Suppressor macrophage treated with lipopolysaccharide for 1 hour (primary cell): ENCODE results near the gene KIAA0040.
"Not testable (repeated sequence)": the region's sequence is repeated elsewhere in the genome, so short reads cannot be mapped to it uniquely, and the experiment has no call there.

Experiments
- DNase-seq, 3 donors: peaks; one replicate each; pipeline ENCODE4 v3.0.0-alpha.2; 2020 to 2022

KIAA0040 gene

DNA sequence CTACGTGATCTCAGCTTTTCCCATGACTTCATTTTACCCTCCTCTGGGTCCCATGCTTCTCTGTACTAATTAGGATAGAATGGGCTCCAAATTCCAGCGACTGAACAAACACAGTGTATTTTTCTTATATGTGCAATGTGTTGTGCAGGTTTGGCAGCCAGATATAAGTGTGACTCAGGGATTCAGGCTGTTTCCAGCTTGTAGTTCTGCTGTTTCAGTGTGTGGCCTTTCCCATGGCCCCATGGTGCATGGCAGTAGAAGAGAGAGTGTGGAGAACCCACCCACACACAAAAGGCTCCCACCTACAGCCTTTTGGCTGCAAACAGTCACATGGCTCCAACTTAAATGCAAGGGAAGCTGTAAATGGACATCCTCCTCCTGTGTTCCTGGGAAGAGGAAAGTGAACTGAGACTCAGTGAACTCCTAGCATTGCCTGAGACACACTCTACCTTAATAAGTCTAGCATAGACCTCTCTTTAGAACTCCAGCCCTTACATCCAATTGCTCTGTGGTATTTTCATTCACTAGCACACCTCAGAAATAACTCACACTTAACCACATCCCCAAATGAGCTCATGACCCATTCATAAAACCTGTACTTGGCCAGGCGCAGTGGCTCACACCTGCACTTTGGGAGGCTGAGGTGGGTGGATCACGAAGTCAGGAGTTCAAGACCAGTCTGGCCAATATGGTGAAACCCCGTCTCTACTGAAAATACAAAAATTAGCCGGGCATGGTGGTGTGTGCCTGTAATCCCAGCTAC lies 58.7 kb downstream of the KIAA0040 start:
- DNase-seq: peak; percentile 65 to 76 (median 68)

DNA sequence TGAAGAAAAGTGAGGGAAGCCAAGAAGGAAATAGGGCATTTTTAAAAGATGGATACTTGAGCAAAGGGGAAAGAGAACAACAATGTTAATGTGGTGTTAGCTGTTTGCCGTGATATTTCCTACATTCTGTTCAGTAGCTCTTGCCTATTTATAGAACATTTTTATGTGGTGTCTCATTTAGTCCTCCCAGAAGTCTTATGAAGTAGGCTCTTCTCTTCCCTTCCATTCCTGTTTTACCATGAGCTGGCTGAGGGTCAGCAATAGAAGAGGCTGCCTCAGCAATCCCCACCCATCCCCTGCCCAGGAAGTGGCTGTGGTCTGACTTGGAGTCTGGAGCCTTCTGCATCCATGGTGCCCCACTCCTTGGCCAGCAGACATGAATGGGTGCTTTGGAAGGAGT lies 60.1 kb downstream of the KIAA0040 start:
- no peak for DNase-seq

DNA sequence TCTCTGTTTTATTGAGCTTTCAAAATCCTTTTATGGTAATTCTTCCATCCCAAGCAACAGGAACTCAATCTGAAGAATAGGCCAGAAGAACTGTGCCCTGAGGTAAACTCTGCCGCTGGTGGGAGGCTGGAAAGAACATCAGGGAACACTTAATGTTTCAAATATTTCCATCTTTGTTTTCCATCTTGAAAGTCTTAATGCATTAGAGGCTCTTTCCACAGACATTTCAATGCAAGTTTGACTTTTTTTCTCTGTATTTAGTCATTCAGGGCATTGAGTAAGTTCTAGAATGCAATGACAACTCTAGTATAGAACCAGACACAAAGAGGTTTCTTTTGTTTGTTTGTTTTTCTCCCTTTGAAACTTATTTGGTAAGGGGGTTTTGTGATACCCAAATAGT lies 61.5 kb downstream of the KIAA0040 start:
- DNase-seq: peak in 1 of 3 donors; percentile 22

- no peak for DNase-seq
These were observed 61.9 kb downstream of the KIAA0040 start for GRCh38 chr1:175130649-175131045.

GRCh38 chr1:175129997-175130648 lies 62.5 kb downstream of the KIAA0040 start:
- no peak for DNase-seq

GRCh38 chr1:175129644-175129996 lies 63.0 kb downstream of the KIAA0040 start:
- DNase-seq: peak; percentile 22 to 49 (median 32)

DNA sequence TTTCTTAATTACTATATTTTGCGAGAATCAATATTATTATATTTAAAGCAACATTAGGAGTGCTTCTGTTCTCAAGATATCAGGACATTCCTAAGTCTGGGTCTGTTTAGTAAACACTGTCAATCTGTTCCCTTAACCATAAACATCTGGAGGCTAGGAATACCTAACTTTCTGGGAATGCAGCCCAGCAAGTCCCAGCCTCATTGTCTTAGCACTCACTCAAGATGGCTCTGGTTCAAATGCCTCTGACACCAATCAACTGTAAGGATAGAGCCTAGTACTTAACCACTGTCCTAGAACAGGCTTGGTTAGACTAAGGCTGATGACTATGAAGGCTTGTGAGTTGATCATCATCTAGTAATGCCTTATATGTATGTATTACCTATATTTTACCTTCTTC lies 63.4 kb downstream of the KIAA0040 start:
- DNase-seq: no peak

- DNase-seq: no peak
These were observed 64.1 kb downstream of the KIAA0040 start for GRCh38 chr1:175128523-175128922.

GRCh38 chr1:175127565-175127964 lies 65.0 kb downstream of the KIAA0040 start:
- DNase-seq: peak in 1 of 3 donors; percentile 13

DNA sequence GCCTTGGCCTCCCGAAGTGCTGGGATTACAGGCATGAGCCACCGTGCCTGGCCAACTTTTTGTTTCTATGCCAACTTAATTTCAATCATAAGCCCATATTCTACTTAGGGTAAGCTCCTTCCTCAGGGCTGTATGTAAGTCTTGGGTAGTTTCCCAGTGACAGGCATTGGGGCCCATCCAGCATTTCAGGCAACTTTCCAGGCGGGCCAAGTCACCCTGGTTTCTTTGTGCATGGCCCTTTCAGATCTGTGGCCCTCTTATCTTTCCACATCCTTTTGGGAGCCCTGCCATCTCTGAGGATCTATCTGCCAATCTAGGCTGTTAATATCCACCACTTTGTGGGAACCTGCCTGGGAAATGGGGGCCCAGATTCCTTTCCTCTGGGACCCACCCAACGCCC lies 66.2 kb downstream of the KIAA0040 start:
- peak in 2 of 3 donors; percentile 18 to 45 for DNase-seq

DNA sequence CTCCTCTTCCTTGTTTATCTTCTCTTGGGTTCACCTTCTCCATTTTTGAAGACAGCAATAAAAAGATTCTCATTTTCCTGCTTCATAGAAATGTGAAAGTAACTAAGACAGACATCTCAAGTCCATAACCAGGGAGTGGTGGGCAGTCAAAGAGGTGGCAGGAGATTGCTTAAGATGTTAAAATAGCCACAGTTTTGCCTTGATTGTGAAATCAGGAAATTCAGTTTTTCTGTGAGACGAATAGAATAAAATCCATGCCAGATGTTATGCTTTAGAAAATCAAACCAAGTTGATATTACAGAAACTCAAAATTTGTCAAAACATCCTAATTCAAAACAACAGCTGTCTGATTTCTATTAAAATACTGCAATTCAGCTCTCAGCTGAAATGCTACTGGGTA lies 67.7 kb downstream of the KIAA0040 start:
- peak; percentile 52 to 62 (median 61) for DNase-seq

DNA sequence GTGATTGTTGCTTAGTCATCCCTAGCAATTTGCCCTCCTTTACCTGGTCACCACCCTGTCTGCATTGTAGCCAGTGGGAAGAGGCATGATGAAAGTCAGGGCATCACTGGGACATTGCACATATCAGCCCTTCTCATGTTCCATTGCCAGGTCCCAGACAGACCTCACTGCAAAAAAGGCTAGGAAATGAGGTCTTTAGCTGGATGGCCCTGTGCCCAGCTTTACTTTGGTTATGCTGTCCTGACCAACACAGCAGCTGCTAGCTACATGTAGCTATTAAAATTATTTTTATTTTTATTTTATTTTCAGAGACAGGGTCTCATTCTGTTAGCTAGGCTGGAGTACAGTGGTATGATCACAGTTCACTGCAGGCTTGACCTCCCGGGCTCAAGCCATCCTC lies 72.1 kb downstream of the KIAA0040 start:
- no peak for DNase-seq

DNA sequence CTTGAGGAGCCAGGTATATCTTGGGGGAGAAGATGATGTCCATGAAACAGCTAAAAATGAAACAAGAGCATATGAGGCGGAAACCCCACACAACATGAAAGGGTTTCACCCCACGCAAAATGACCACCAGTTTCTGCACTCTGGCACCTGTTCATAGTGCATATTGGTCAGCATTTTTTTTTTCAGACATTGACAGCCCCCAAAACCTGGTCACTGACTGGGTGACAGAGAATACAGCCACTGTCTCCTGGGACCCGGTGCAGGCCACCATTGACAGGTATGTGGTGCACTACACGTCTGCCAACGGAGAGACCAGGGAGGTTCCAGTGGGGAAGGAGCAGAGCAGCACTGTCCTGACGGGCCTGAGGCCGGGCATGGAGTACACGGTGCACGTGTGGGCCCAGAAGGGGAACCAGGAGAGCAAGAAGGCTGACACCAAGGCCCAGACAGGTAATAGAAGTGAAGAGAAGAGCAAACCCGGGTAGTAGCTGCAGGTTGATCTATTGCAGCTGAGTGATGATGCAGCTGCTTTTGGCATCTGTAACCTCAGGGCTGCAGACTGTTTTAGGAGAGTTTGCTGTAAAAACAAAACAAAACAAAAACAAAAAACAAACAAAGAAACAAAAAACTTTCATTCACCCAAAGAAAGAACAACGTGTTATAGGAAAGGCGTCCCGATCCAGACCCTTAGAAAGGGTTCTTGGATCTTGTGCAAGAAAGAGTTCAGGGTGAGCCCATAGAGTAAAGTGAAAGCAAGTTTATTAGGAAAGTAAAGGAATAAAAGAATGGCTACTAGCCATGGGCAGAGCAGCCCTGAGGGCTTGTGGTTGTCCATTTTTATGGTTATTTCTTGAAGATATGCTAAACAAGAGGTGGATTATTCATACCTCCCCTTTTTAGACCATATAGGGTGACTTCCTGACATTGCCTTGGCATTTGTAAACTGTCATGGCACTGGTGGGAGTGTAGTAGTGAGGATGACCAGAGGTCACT lies 73.9 kb downstream of the KIAA0040 start:
- no peak for DNase-seq

GRCh38 chr1:175116903-175117302 lies 75.7 kb downstream of the KIAA0040 start:
- DNase-seq: no peak

DNA sequence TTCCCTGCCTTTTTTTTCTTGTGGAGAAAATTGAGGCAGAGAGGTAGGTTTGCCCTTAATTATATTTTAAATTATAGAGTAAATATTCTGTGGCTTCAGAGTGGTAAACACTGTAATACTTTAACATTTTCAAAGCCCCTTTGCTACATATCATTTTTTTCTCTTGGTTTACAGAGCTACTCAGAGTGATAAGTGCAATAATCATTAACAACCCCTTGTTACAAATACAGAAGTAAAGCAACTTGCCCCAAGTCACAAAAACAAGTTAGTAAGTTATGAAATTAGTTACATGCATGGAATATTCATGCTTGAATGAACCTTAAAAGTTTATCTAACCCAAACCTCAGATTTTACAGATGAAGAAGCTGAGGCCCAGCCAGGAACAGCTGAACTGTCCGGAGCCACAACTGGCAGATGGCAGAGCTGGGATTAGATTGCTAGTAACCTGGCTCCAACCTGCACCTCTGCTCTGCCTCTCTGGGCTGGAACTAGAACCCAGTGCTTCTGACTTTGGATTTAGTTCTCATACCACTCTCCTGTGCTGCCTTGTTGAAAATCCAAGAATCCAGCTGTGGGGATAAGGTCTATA lies 76.3 kb downstream of the KIAA0040 start:
- no peak for DNase-seq

GRCh38 chr1:175114996-175115395 lies 77.6 kb downstream of the KIAA0040 start:
- no peak for DNase-seq

GRCh38 chr1:175108331-175108820 lies 84.2 kb downstream of the KIAA0040 start:
- not testable (repeated sequence) for DNase-seq
